ENCODE results near the gene PRMT1. TPM values are rescaled to one million over a fixed set of nuclear protein-coding genes. Genes with fewer than 3 reads are reported as not detected.

The PRMT1 gene
- total and polyA plus RNA-seq, 2 of the 13 experiments (the other 11 are each of a cell fraction or from before 2014, with no cell fraction given): 324 to 374 TPM

GRCh38 chr19:49686503-49687088 is 9.5 kb downstream of the PRMT1 start (continued):
- TF ChIP-seq ZNF205 (CRISPR knock-in tag; IDR thresholded peaks at IDR 0.05) (no peak), THAP7 (CRISPR knock-in tag; IDR thresholded peaks at IDR 0.05) (no peak), ZNF251 (CRISPR knock-in tag; IDR thresholded peaks at IDR 0.05) (no peak), SP2 (CRISPR knock-in tag; IDR thresholded peaks at IDR 0.05) (no peak), ZNF337 (CRISPR knock-in tag; IDR thresholded peaks at IDR 0.05; ENCODE audit: borderline replicate concordance, low read depth) (no peak)

DNA sequence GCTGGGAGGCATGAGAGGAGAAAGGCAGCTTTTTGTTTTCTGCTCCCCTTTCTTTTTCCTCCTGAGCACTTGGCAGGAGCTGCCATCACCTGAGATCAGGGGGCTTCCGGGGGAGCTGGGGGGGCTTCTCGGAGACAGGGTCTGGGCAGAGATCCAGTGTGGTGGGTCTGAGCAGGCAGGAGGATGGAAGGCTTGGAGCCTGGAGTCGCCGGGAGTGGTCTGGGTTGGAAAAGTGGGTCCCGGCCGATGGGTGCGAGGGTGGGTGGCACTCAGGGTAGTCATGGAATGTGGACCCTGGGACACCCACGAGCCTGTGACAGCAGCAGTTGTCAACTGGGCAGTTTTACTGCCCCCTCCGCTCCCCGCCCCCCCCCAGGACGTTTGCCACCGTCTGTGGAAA is 10.1 kb downstream of the PRMT1 start:
- FAIRE-seq (no peak), DNase-seq (ENCODE audit: low spot score) (no peak), ATAC-seq (no peak)
- Histone ChIP-seq H3K36me3 (replicated peaks in 1 of 2; ENCODE audit: control insufficient read depth in 1 of 2, insufficient read depth in 2 of 2, low read length in 2 of 2) (peaks cover 24 to 53% of the 10 kb centered on the region in 2 experiments), H2AFZ (ENCODE audit: low read length) (no peak overlapping the region), H3K9ac (ENCODE audit: insufficient read depth, low read depth, low read length) (no peak overlapping the region), H3K9me3 (ENCODE audit: low read length) (no peaks in the 10 kb centered on the region), H3K4me1 (ENCODE audit: insufficient read depth, low read length) (no peaks in the 10 kb centered on the region), H3K4me3 (replicated peaks in 1 of 3; ENCODE audit: insufficient read depth in 1 of 3, low read depth in 2 of 3, low read length in 3 of 3) (no peak overlapping the region), H3K27me3 (ENCODE audit: control insufficient read depth in 1 of 2, insufficient read depth in 2 of 2, low read length in 2 of 2) (no peaks in the 10 kb centered on the region), H3K27ac (ENCODE audit: extremely low read length, insufficient read depth, low read length) (no peak overlapping the region), H3K79me2 (ENCODE audit: insufficient read depth, low read length) (peaks cover 2% of the 10 kb centered on the region), H4K20me1 (ENCODE audit: insufficient read depth, low read length) (peaks cover 5% of the 10 kb centered on the region; the same call in 1 of the 2 replicates), H3K4me2 (ENCODE audit: low read depth, low read length) (no peak overlapping the region)
- in situ Hi-C loops (cut with HindIII; ENCODE audit: extremely low pct_ligation_motif_present, low pct_unique_long_range_greater_than_20kb) (no loop called here), intact Hi-C loops (cut with micrococcal nuclease; ENCODE audit: unreplicated experiment) (no loop called here)
- ChIA-PET POLR2A (interaction anchor here (0.8 kb wide), 1 partner anchor 11 kb away, joined by 4 read pairs; the partner anchor contains the start of gene PRMT1), CTCF (ENCODE audit: low intra/inter-chr PET ratio, low total read pairs) (no interaction called here)
- no TSS peak for BruUV-seq (replicated peaks)
- WGBS (ENCODE audit: low lambda C conversion rate): 97% methylated on average over 9 of the region's 12 CpGs
- TF ChIP-seq AGO1 (IDR thresholded peaks at IDR 0.05; ENCODE audit: low read depth, low read length, poor library complexity, severe bottlenecking) (no peak), TCF7 (IDR thresholded peaks at IDR 0.05; ENCODE audit: low read depth) (no peak), ZNF816 (CRISPR knock-in tag; IDR thresholded peaks at IDR 0.05; ENCODE audit: borderline replicate concordance) (no peak), TBX3 (IDR thresholded peaks at IDR 0.05; ENCODE audit: borderline replicate concordance) (no peak), ZNF296 (CRISPR knock-in tag; conservative IDR thresholded peaks at IDR 0.05) (no peak), HNRNPLL (IDR thresholded peaks at IDR 0.05; ENCODE audit: low read depth, low read length, poor library complexity, severe bottlenecking) (no peak), ZNF674 (CRISPR knock-in tag; IDR thresholded peaks at IDR 0.05; ENCODE audit: low read depth) (no peak), ZNF652 (CRISPR knock-in tag; IDR thresholded peaks at IDR 0.05; ENCODE audit: borderline replicate concordance, low read depth) (no peak), ZNF34 (CRISPR knock-in tag; IDR thresholded peaks at IDR 0.05; ENCODE audit: borderline replicate concordance) (no peak), ARID2 (CRISPR knock-in tag; IDR thresholded peaks at IDR 0.05; ENCODE audit: borderline replicate concordance) (no peak), NONO (IDR thresholded peaks at IDR 0.05) (no peak), NONO (CRISPR knock-in tag; conservative IDR thresholded peaks at IDR 0.05) (no peak), ZNF281 (CRISPR knock-in tag; IDR thresholded peaks at IDR 0.05; ENCODE audit: borderline replicate concordance) (no peak), ZNF225 (CRISPR knock-in tag; IDR thresholded peaks at IDR 0.05) (no peak)
- TF ChIP-seq, protein P1, sequence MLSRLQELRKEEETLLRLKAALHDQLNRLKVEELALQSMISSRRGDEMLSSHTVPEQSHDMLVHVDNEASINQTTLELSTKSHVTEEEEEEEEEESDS (CRISPR knock-in tag; IDR thresholded peaks at IDR 0.05; ENCODE audit: borderline replicate concordance): no peak

All from HepG2 (cell line).